NAMALWA (cell line): ENCODE measurements around the gene SEMA5A.

Experiments used
- DNase-seq: peaks from one replicate; pipeline ENCODE4 v3.0.0-alpha.2; 2015; ENCODE audit warnings: low spot score

SEMA5A gene

DNA sequence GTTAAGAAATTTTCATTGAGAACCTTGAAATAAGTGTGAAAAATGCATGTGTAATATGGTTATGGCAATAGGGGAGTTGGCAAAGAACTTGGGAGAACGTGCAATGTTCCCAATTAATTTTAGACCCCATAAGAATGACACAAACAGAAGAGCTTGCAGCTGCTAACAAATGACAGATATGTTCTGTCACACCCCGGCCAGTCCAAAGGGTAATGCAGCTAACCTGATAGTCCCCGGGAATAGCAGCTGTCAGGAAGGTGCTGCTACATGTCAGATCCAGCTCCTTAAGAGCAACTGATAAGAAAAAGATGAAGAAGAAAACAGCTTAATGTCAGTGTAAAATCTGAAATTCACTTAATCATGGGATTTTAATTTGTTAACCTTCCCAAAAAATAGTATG, 30.4 kb downstream of the SEMA5A start:
- DNase-seq: no peak

DNA sequence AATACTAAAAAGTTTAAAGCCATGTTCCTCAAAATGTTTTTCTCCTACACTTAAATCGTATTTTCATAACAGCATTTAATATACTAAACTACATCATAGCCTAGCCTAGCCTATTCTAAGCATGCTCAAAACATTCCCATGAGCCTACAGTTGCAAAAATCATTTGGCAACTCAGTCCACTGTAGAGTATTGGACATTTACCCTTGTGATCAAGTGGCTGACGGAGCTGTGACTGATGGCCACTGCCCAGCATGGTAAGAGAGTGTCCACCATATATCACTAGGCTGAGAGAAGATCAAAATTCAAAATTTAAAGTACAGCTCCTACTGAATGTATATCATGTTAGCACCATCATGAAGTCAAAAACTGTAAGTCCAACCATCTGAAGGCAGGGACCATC, 30.9 kb downstream of the SEMA5A start:
- no peak for DNase-seq

DNA sequence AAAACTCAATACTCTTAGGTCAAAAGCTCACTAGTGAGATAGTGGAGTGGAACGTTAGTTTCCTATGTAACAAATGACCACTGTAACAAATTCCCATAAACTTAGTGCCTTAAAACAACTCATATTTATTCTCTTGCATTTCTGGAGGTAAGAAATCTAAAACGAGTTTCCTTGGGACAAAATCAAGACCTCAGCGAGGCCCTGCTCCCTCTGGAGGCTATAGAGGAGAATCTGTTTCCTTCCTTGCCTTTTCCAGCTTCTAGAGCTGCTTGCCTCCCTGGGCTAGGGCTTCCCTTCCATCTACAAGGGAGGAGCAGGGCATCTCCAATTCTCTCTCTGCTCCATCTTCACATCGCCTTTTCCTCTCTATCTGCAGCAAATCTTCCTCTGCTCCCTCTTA, 32.0 kb downstream of the SEMA5A start:
- no peak for DNase-seq

DNA sequence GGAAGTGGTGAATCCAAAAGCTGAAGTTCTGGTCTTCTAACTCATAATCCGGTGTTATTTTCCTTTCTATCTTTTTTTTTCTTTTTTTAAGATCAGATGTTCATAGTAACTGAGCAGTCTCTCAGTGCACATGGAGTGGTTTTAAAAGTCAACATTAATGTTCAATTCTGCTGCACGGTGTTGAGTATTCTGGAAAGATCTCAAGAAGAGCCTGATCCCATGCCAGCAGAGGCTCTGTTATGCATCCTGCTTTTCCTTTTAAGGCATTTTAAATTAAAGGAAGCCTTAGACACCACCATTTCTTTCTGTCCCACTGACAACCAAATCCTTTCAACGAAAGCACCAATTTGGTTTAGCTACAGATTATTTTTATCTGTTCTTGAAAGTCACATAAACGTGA, 33.4 kb downstream of the SEMA5A start:
- no peak for DNase-seq

DNA sequence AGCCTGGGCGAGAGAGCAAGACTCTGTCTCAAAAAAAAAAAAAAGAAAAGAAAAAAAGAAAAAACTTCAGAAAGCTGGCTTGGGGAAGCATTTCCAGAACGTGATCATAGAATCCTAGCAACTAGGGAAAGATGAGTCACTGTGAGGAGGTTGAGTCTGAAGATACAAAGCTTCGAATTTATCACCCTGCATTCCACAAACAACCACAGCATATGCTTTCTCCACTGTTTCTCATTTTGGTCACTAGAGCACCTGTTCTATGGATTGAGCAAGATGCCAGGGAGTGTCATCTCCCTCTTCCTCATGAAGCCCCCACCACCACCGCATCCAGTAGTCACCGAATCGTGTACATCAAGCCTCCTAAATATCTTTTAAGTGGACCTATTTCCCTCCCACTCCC, 37.9 kb downstream of the SEMA5A start:
- no peak for DNase-seq

DNA sequence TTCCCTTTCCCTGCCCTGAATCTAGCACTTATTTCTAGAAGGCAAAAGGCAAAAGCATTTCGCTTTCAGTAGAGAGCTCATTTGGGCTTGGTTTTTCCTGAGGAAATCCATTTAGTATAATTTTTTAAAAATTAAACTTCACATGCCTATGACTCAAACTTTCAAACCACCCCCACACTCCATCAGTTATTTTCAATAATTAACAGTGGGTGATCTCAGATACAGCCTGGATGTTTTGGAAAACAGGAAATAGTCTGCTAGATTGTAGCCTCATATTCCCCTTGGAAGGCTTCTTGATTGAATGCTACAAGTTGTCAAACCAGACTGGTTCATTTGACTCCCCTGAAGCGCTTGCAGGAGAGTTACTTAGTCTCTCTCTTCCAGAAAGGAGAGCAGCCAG, 40.6 kb downstream of the SEMA5A start:
- no peak for DNase-seq

DNA sequence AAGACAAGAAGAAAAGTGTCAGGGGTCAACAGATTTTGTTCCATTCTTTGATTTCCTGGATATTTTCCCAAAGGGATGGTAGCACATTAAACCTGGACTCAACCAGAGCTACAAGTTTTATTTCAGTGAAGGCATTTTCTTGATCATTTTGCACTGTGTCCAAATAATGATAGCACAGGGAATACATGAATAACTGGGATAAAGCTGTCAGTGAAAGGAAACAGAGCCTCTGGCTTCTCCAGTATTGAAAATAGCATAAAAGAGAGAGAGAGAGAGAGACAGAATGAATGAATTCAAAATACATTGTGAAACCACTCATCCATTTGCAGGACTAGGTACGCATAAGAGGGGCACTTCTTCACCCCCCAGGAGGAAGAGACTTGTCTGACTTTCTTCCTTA, 43.0 kb downstream of the SEMA5A start:
- DNase-seq: no peak

DNA sequence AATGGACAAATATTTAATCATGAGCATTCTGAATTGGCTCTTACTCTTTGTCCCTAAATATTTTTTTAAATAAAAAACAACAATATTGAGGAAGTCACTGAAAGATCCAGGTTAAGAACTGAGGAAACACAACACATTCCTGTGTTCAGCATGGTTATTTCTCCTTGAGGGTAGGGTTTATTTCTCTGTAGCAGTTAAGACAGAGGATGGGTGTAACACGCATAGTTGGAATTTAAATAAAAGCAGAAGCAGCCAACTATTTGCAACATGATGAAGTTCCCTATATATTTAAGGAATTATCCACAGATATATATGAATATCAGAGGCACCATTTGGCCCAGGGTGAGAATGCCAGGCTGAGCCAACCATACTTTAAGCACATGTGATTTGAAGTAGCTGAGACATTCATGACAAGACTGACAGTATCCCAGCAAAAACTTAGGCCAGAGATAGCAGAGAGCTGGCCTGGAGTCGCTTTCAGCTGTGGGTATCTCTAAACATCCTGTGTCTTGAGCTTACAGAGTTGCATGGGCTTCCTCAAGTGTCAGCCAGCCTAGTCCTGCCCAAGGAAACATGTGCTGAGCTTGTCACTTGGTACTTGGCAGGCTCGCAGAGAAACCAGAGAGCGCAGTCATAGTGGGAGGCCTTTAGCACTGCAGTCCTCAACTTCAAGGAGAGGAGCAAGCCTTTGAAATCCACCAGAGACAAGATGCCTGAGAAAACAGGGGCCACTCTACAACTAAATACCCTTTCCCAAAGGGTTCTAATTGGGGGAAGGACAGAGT, 43.6 kb downstream of the SEMA5A start:
- no peak for DNase-seq

DNA sequence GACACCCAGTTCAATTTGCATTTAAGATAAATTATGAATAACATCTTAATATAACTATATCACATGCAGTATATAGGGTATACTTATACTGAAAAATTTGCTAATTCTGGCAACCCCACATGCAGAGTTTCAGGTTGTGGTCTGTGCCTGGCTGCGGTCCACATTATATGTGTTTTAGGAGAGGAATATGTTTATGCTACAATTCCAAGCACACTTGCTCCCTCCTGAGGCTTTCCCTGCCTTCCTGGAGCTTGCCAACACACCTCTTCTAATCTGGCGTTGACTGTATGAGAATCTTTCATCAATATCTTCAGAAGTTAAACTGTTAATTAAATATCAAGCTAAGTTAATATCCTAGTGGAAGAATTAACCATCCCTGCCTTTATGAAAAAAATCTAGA, 45.2 kb downstream of the SEMA5A start:
- no peak for DNase-seq

DNA sequence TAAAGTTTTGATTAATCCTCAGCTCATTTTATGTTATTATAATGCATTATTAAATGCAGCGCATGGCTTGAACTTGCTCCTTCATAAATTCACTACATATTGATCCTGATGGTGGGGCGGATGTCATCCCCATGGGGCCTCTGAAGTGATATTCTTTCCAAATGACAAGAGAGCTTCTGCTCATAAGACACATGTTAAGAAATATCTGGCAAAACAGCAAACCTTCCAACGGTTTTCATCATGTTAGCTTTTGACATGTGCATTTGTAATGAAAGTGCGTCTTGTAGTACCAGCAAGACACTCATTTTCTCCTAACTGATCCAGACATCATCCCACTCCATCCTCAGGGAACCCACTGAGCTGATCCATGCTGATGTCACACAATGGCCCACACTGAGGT, 45.7 kb downstream of the SEMA5A start:
- DNase-seq: no peak

DNA sequence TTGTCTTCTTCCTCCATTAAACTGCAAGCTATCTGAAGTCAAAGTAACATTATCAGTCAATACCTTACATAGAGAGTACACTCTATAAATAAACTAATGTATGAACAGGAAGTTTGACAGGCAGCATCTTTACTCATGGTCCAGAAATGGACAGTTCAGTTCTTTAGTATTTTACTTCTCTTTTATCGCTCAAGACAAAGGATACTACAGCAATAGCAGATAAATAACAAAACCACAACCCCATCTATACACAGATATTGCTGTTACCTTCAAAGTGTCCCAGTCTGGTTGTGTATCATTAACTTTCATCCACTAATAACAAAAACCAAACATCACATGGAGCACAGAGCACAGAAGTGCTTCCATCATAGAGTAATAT, 46.4 kb downstream of the SEMA5A start:
- no peak for DNase-seq

DNA sequence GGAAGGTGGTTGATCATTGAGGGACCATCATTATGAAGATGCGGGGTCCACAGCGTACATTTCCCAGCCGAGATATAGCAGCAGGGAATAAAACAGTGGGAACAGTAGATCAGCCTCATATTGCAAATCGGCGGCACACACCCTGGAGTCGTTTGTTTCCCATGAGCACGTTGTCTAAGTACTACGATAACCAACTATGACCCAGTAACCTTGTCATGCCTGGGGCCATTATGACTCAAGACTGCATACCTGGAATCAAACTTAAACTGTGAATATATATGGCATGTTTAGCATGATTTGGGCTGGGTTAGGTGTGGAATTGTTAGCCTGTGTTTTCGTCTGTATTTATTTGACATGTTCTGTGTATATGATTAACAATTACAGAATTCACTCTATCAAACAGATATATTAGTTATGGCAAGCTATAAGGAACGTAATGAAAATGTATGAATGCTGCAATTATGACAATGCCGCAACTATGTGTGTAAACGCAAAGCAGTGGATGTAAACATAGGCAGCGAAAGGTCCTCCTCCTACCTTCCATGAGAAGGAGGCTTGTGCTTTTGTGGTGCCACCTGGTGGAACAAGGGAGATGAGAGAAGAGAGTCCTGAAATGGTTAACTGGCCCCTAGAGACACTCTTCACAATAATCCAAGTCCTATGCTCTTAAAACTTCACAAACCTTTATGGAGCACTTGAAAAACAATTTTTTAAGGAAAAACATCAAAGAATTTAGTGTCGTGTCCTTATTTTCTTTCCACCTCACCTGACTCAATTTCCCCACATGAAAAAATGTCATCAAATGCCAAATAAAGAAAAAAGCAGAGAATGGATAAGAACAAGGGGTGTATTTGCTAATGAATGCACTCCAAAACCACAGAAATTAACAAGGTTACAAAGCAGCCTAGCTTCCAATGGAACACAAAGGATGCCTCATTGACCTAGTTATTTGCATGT, 47.1 kb downstream of the SEMA5A start:
- DNase-seq: peak; percentile 38

DNA sequence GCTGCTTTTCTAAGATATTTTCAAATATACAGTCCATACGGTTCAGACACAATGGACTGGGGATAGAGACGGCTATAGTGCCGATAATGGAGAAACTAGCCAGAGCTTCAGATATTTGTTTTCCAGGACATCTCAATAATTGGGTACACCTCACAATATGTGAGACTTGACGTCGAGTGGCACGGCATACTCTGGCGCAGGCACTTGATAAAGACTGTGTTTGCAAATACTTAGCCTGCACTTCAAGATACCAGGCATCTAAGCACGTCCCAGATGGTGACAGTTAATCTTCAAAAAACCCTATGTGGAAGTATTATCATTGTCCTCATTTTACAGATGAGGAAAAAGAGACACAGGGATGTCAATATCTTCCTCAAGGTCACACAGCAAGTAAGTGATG, 48.5 kb downstream of the SEMA5A start:
- DNase-seq: no peak

DNA sequence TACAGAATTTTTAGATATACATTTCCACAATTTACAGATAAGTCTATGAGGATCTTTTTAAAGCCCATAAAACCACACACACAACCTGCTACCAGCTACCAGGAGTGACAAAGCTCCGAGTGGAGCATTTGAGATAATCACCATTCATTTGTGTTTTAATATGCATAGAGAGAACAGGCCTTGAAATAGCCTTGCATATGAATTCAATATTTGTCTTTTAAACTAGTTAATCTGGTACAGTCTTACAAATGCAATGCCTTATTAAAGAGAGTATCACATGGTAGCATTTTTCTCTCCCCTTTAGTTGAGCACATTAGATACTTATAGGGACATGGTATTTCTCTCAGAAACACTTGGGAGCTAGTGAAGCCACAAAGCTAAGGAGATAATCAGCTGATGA, 49.1 kb downstream of the SEMA5A start:
- no peak for DNase-seq

DNA sequence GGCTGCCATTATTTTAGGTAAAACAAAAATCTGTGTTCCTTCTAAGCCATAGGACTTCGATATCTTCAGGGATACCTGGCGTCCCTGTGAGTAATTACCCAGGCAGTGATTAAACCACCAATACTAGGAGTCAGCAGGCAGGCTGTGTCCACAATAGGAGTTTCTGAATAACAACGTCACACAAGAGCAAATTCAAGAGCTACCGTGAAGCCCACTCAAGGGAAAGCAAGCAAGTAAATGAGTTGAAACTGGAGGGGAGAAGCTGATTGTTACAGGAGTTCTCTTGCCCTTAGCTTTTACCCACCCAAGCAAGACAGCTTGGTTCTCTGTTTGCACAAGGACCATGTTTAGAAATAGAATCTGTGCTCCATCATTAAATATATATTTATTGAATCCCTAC, 50.8 kb downstream of the SEMA5A start:
- no peak for DNase-seq

DNA sequence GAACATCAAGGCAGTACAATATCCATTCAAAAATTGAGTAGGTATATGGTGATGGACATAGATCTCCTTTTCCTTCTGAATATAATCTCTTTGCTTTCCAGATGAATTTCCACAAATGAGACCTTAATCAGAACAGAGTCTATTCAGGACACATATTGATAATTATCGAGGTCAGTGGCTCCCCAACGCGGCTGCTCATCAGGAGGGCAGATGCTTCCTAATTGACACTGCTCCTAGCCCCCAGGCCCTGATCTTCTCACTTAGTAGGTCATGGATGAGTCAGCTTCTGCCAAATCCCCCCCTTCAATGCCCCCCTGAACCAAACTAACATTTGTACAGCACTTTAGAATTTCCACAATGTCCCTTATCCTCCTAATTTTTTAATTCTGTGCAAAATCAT, 51.6 kb downstream of the SEMA5A start:
- DNase-seq: no peak

DNA sequence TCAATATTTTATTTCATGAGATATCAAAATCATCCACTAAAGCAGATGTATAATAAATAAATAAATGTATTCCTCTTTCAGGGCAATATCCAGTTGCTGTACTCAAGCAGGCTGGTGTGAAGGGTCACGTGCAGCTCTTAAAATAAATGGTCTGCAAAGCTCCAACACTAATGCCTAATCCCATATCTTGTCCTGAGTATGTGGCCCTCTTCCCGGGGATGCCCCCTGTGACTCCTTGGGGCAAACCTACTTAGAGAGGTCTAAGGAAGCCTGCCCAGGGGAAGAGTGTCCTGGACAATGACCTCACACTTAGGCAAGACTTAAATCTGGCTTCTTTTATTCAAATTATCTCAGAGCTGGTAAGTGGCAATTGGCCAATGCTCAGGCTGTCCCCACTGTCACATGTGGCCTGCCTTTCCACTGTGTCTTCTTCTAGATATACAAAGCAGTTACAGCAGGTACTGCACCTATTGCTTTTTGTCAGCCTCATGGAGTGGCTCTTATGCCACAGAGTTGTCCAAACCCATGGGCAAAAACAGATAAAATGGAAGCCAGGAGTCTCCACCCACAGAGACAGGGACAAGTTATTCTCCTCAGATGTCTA, 55.3 kb downstream of the SEMA5A start:
- no peak for DNase-seq

DNA sequence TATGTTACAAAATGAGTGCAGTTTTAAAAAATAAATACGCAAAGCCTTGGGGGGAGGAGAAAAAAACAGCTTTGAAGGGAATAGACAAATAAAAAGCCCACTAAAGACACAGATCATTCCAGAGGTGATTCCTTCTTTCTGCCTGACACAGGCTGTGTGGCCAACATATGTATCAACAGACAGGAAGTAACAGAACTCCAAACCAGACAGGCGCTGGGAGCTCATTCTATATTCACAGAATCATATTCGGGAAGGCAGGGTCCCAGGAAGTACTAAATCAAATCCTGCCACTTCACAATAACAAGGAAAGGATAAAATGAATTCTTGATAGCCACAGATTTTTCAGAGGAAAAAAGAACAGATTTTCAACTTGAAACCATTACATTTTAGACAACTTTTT, 62.1 kb downstream of the SEMA5A start:
- no peak for DNase-seq

DNA sequence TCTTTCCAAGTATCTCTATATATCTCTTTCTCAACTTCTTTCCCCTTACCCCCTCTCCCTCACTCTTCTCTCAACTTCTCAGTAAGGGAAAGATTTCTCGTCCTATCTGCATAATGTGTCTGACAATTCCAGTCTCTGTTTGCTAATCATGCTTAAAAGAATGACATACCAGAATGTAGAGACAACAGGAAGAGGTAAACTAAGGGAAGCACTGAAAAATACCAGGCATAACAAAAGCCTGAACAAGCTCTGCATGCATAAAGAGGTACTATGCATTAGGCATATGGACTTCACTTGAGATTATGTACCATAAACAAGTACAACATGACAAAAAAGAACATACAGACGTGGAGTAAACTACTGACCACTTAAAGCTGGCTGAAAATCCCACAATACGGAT, 62.6 kb downstream of the SEMA5A start:
- DNase-seq: no peak

DNA sequence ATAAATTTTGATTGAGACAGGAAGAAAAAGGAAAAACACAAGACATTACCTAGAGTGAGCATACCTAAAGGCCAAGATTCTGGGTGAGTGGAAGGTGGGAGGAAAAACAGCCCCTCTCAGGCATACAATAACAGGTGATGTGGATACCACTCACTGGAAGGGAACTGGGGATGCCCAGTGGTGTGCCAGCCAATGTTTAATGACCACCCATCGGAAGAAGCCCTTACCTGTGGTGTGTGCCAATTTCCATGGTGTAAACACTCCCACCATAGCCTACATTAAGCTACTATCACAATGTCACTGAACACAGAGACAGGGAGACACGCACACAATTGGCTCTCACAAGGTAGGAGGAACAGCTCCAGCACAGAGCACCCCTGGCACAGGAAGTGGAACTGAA, 63.5 kb downstream of the SEMA5A start:
- DNase-seq: no peak

DNA sequence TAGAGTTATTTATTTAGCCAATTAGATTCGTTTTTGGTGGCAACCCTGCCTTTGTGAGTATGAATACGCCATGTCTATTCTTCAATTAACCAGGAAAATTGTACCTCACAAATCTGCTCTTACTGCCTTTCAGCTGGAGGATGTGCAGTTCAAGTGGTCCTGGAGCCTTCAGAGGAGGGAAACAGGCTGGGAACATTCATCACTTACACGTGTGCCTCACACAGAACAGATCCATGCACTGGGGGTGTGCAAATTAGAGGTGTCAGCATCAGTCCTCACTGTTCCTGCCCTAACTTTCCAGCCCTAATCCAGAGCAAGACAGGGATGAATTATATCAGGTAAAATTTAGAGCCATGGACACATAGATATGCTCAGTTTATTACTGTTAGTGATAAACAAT, 65.4 kb downstream of the SEMA5A start:
- no peak for DNase-seq

DNA sequence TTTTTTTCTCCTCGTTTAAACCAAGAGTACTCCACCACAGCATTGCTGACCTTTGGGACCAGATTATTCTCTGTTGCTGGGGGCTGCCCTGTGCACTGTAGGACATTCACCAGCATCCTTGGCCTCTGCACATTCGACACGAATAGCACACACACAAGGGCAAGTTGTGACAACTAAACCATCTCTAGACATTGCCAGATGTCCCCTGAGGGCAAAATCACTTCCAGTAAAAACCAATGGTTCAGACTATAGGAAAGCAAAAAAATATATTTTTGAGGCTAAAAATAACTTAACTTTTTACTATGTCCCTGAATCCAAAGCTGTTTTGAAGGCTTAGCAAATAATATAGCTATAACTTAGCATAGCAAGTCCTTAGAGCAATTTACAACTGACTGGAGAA, 65.9 kb downstream of the SEMA5A start:
- DNase-seq: no peak

DNA sequence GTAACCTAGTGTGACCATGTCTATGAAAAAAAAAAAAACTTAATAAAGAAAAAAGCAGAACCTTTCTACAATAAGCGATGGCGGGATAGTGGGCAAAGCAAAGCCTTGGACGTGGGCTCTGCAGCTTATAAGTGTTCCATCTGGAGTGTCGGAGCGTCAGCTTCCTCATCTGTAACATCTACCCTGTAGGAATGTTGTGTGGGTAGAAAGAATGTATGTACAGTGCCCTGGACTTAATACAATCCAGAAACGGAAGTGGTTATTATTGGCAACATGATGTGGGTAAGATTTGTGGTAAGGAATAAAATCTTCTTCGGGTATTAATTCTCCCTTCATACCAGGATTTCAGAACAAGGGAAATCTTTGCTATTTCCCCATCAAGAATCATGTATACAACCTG, 66.5 kb downstream of the SEMA5A start:
- DNase-seq: no peak
